Measurements from ENCODE around the gene EEPD1. TPM values are rescaled to one million over a fixed set of nuclear protein-coding genes. Genes with fewer than 3 reads are reported as not detected.

EEPD1 gene
- total RNA-seq, 1 donor from 2014 or later: 0.61 TPM

DNA sequence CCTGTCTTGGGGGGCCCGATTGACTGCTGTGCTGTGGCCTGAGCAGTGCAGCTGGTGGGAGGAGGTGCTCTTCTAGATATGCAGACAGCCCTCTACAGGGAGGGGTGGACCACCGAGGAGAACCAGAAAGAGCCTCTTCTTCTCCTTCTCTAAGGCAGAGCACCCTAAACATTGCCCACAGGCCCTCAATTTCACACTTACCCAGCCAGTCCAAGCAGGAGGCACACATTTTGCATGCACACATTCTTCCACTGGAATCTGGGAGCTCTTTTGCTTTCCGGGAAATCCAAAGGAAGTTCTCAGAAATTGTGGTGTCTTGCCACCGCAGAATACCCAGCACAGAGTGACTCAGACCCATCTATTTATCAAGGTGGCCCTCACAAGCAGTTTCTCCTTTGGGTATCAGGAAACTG is 45.8 kb downstream of the EEPD1 start:
- Mint-ChIP-seq H3K36me3 (ENCODE audit: low read depth) (no peaks in the 10 kb centered on the region), H3K4me1 (peaks cover 14% of the 10 kb centered on the region), H3K27ac (no peak overlapping the region), H3K4me3 (no peak overlapping the region), H3K9me3 (no peaks in the 10 kb centered on the region), H3K27me3 (peaks cover 2% of the 10 kb centered on the region)
- DNase-seq: no peak
- intact Hi-C loops (cut with micrococcal nuclease): no loop called here

DNA sequence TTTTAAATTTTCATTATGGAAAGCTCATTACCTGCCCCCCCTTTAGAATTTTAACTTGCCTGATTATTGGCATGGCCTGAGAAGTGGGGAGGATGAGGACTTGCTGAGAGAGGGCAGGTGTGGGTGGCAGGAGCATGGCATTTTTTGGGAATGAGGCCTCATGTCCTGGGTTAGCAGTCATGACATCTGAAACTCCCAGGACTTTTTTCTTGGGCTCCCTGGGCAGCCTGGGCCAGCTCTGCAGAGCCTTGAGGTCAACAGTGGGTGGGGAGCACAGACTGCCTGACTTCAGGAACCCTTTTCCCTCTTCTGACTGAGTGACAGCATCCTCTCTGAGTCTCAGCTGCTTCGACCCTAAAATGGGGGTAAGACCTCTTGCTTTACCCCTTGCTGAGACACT is 46.3 kb downstream of the EEPD1 start:
- no peak overlapping the region for H3K4me3 Mint-ChIP-seq
- peaks cover 14% of the 10 kb centered on the region for H3K4me1 Mint-ChIP-seq
- intact Hi-C loops (cut with micrococcal nuclease): no loop called here
- peaks cover 2% of the 10 kb centered on the region for H3K27me3 Mint-ChIP-seq
- no peak for DNase-seq
- no peaks in the 10 kb centered on the region for H3K36me3 Mint-ChIP-seq (ENCODE audit: low read depth)
- no peaks in the 10 kb centered on the region for H3K9me3 Mint-ChIP-seq
- no peak overlapping the region for H3K27ac Mint-ChIP-seq

DNA sequence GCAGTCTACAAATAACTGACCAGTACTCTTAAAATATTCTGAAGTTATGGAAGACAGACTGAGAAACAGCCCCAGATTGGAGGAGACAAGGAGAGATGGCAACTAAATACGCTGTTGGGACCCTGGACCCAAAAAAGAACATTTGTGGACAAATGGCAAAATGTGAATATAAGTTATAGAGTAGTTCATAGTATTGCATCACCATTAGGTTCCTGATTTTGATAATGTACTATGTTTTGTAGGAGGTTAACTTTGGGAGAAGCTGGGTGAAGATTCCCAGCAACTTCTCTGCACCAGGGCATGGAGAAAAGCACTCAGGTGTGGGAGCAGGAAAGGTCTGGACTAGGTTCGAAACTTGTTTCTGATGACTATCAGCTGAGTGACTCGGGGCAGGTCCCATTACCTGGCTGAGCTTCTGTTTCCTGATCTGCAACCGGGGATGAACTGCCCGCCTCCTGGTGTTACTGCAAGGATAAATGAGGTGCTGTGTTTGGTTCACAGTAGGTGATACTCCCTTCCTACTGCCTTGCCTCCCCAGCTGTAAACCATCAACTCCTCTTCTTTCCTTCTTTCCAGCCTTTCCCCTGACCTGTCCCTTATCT is 48.2 kb downstream of the EEPD1 start:
- no peak overlapping the region for H3K4me3 Mint-ChIP-seq

DNA sequence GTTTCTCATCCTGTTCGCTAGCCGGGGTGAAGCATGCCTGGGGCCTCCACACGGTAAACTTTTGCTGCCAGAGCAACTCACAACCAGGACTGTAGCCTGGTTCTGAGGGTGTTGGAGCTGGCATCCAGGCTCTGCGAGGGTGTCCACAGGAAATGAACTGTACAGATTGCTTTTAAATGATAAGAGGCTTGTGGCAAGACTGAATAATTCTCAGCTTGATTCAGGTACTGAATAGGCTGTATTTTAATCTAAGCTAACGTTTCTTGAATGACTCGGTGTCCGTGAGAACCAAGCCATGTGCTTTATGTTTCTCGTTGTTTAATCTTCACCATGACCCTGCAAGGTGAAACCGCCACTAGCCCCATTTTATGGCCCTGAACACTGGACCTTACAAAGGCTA is 49.3 kb downstream of the EEPD1 start:
- no peak for DNase-seq
- no peaks in the 10 kb centered on the region for H3K36me3 Mint-ChIP-seq (ENCODE audit: low read depth)
- intact Hi-C loops (cut with micrococcal nuclease): no loop called here
- H3K4me3 Mint-ChIP-seq: no peak overlapping the region
- H3K27ac Mint-ChIP-seq: no peak overlapping the region
- H3K4me1 Mint-ChIP-seq: peaks cover 15% of the 10 kb centered on the region
- H3K27me3 Mint-ChIP-seq: peaks cover 2% of the 10 kb centered on the region
- no peaks in the 10 kb centered on the region for H3K9me3 Mint-ChIP-seq

More for the DNA sequence above, 48.2 kb downstream of the EEPD1 start:
- no peaks in the 10 kb centered on the region for H3K36me3 Mint-ChIP-seq (ENCODE audit: low read depth)
- H3K27ac Mint-ChIP-seq: no peak overlapping the region
- DNase-seq: no peak
- intact Hi-C loops (cut with micrococcal nuclease): no loop called here
- peaks cover 14% of the 10 kb centered on the region for H3K4me1 Mint-ChIP-seq
- H3K27me3 Mint-ChIP-seq: peaks cover 2% of the 10 kb centered on the region
- H3K9me3 Mint-ChIP-seq: no peaks in the 10 kb centered on the region

DNA sequence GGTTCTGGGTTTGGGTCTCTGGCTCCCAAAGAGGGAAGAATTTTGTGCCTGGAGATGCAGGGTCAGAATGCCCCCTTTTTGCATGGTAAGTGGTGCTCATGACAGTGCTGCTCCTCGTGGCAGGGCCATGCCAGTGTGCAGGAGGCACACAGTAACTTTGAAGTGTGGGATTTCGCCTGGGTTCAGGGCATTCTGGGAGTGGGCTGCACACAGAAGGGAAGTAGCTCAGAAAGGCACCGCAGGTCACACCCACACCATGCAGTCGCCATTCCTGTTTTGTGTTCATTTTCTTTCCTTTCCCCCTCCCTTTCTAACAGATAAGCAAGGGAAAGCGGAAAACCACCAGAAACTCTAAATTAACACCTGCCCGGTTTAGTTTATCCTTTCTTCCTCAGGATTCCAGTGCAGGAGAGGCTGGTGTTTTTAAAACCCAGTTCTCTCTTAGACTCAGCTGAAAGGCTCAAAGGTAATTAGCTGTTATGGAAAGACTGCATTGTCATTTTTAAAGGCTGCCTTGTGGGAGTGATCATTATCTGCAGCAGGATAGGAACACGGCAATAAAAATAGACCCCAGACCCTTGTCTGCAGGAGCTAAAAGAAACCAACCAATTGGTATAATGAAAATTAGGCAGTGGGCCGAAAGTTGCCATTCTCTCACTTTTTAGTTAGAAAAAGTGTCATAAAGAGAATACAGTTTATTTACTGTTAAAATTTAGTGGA is 50.2 kb downstream of the EEPD1 start:
- no peak overlapping the region for H3K4me3 Mint-ChIP-seq
- DNase-seq: no peak
- peaks cover 21% of the 10 kb centered on the region for H3K4me1 Mint-ChIP-seq
- H3K9me3 Mint-ChIP-seq: no peaks in the 10 kb centered on the region
- intact Hi-C loops (cut with micrococcal nuclease): no loop called here
- H3K27me3 Mint-ChIP-seq: peaks cover 2% of the 10 kb centered on the region
- H3K36me3 Mint-ChIP-seq (ENCODE audit: low read depth): no peaks in the 10 kb centered on the region
- H3K27ac Mint-ChIP-seq: no peak overlapping the region

DNA sequence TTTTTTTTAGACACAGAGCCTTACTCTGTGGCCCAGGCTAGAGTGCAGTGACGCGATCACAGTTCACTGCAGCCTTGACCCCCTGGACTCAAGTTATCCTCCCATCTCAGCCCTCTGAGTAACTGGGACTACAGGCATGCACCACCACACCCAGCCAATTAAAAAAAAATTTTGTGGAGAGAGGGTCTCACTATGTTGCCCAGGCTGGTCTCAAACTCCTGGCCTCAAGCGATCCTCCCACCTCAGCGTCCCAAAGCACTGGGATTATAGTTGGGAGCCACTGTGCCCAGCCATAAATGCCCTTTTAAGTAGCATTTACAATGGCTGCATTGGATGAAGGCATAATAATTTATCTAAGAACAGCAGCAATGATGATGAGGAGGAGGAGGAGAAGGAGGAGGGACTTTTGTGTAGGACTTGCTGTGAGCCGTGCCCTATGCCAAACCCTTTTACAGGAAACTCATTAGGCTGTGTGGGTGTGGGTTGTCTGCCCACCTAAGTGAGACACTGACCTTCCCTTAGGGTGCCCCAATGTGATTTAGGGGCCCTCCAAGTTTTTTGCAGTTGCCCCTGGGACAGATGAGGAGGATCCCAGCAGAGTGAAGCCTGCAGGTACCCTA is 51.1 kb downstream of the EEPD1 start:
- intact Hi-C loops (cut with micrococcal nuclease): no loop called here
- H3K27ac Mint-ChIP-seq: no peak overlapping the region
- H3K9me3 Mint-ChIP-seq: no peaks in the 10 kb centered on the region
- H3K27me3 Mint-ChIP-seq: peaks cover 2% of the 10 kb centered on the region
- no peak for DNase-seq
- no peaks in the 10 kb centered on the region for H3K36me3 Mint-ChIP-seq (ENCODE audit: low read depth)
- no peak overlapping the region for H3K4me3 Mint-ChIP-seq
- peaks cover 18% of the 10 kb centered on the region for H3K4me1 Mint-ChIP-seq

DNA sequence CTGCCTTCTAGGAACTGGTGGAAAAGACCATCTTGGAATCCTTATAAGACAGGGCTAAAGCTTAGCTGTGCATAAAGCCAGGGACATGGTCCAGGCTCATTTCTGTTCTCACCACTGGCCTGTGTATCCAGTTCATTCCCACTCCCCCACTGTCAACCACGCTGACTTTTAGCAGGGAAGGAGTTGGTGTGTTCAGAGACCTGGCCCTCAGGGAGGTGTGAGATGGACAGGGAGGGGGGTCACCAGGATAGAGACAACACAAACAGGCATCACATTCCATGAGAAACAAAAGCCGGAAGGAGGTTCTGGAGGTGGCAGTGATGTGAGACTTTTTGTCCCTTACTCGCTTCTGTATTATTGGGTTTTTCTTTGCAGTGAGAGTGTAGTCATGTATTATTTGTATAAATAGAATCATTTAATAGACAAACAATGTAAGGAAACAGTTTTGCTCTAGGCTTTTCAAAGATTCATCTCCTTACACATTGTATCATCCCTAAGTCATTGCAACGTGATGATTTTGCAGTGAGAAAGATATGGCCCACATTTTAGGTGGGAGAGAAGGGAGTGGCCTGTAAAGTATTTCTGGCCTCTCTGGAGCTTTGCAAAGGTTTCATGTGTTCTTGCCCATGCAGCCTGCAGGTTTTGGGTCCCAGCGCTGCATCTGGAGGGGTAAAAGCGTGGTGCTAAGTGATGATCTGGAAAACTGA is 52.0 kb downstream of the EEPD1 start:
- H3K27ac Mint-ChIP-seq: no peak overlapping the region
- no peaks in the 10 kb centered on the region for H3K9me3 Mint-ChIP-seq
- no peak overlapping the region for H3K4me3 Mint-ChIP-seq
- peaks cover 20% of the 10 kb centered on the region for H3K4me1 Mint-ChIP-seq
- peaks cover 2% of the 10 kb centered on the region for H3K27me3 Mint-ChIP-seq
- no peaks in the 10 kb centered on the region for H3K36me3 Mint-ChIP-seq (ENCODE audit: low read depth)
- intact Hi-C loops (cut with micrococcal nuclease): no loop called here
- DNase-seq: no peak

DNA sequence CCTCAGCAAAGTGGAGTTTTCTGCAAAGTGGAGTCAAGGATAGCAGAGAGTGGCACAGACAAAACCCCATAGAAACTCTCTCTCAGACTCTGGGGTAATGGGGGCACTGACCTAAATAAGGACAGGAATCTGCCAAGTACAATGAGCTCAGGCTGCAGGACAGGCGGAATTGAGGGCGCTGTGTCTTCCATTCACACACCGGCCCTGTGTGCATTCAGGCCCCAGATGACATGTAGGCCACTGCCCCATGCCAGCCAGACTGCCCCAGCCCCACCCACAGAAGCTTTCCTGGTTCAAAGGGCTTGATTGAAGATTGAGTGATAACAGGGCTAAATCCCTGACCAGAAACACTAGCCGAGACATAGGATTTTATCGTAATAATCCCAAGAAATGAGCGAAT is 52.7 kb downstream of the EEPD1 start:
- intact Hi-C loops (cut with micrococcal nuclease): no loop called here
- H3K27ac Mint-ChIP-seq: no peak overlapping the region
- no peak overlapping the region for H3K4me3 Mint-ChIP-seq
- peaks cover 2% of the 10 kb centered on the region for H3K27me3 Mint-ChIP-seq
- no peaks in the 10 kb centered on the region for H3K36me3 Mint-ChIP-seq (ENCODE audit: low read depth)
- H3K4me1 Mint-ChIP-seq: peaks cover 20% of the 10 kb centered on the region
- H3K9me3 Mint-ChIP-seq: no peaks in the 10 kb centered on the region
- no peak for DNase-seq

DNA sequence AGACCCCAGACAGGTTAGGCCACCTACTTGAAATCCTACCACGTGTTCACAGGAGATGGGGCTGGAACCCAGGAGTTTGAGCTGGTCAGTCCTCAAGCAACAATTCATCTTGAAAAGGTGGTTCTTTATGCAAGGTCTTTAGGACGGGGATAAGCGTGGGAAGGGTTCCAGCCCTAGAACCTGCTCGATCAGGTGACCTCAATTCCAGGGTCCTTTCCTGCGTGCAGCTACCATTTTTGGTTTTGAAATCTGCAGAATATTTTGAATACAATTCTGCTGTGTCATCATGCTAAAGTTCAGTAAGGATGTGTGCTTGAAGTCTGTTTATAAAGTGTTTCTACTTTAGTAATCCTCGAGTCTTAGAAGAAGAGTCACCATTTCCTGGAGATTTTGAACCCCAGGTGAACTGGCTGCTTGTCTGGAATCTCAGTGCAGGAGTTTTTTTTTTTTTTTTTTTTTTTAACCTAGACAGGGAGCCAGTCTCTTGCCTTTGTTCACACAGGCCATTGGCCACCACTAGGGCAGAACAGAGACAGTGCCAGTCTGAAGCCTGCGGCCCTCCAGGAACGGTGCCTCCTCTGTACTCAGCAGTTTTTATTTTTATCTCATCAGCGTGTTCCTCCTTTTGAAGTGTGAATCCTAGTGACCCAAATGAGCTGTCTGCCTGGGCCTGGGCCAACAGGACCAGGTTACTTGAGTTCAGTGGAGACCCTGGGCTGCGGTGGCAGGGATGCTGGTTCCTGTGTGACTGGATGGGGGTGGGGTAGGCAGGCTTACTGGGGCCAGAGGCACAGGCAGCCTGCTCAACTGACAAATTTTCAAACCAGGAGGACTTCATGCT is 54.6 kb downstream of the EEPD1 start:
- no peak overlapping the region for H3K4me3 Mint-ChIP-seq
- H3K36me3 Mint-ChIP-seq (ENCODE audit: low read depth): no peaks in the 10 kb centered on the region
- H3K27me3 Mint-ChIP-seq: peaks cover 2% of the 10 kb centered on the region
- no peak overlapping the region for H3K27ac Mint-ChIP-seq
- no peaks in the 10 kb centered on the region for H3K9me3 Mint-ChIP-seq
- no peak for DNase-seq
- intact Hi-C loops (cut with micrococcal nuclease): no loop called here
- peaks cover 20% of the 10 kb centered on the region for H3K4me1 Mint-ChIP-seq

DNA sequence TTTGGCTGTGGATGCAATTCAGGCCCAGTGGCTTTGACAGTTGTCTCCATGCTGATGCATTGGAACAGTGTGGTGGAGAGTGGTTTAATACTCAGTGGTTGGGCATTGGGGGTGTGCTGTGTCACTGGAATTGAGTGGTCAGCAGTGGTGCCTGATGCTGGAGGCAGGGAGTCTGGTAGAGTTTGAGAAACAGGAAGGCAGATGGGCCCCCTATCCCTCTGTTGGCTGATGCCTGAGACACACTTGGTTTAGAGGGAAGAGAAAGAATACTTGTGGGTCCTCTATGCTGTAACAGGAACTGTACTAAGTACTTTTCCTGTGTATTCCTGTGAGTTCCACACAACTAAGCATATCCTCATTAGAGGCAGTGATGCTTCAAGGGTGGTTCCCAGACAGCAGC is 55.4 kb downstream of the EEPD1 start:
- H3K27me3 Mint-ChIP-seq: peaks cover 2% of the 10 kb centered on the region
- no peaks in the 10 kb centered on the region for H3K36me3 Mint-ChIP-seq (ENCODE audit: low read depth)
- intact Hi-C loops (cut with micrococcal nuclease): no loop called here
- no peak overlapping the region for H3K4me3 Mint-ChIP-seq
- DNase-seq: no peak
- peaks cover 18% of the 10 kb centered on the region for H3K4me1 Mint-ChIP-seq
- H3K9me3 Mint-ChIP-seq: no peaks in the 10 kb centered on the region
- H3K27ac Mint-ChIP-seq: no peak overlapping the region

DNA sequence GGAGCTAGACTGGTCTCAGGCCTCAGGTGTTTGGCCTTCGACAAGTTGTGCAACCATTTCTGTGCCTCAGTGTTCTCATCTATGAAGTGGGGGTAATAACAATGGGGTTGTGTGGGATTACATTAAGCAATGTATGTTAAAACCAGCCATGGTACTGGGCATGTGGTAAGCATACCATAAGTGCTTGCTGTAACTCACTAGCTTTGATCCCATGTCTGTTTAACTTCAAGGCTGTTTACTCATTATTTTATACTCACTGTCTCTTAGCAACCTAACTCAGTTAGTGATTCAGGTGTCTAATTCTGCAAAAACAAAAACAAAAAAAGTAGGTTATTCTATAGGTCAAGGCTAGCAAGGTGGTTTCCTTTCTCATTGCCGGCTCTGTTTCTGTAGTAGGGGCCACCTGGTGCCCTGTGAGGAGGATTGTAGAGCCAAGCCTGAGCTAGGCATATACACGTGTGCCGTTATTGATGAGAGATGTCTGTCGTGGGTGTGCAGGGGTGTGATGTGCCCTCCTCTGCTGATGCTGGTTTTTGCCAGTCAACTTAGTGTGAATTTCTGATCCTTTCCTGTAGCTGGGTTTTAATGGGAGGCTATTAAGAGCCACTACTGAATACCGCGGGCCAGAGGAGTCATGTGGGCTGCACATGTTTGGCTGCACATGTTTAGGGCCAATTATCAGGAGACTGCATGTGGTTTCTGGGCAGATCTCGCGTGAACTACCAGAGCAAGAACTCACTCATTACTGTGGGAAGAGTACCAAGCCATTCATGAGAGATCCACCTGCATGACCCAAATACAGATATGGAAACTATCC is 56.2 kb downstream of the EEPD1 start:
- Mint-ChIP-seq H3K4me1 (peaks cover 15% of the 10 kb centered on the region), H3K27me3 (peaks cover 2% of the 10 kb centered on the region), H3K27ac (no peak overlapping the region), H3K9me3 (no peaks in the 10 kb centered on the region), H3K36me3 (ENCODE audit: low read depth) (no peaks in the 10 kb centered on the region), H3K4me3 (no peak overlapping the region)
- DNase-seq: no peak
- intact Hi-C loops (cut with micrococcal nuclease): no loop called here

DNA sequence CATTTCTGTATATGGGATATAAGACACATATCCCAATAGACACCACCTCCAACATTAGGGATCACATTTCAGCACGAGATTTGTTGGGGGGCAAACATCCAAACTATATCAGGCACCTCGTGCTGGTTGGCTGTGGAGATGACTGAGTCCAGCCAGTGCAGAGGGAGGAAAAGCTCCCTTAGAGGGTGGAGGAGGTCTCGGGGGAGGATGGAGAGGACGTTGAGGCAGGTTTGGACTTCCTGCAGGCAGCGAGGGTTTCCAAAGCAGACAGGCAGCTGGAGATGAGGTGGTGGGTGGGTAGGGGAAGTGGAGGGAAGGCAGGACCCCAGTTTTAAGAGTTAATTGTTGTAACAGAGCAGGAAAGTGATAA is 56.7 kb downstream of the EEPD1 start:
- intact Hi-C loops (cut with micrococcal nuclease): no loop called here
- Mint-ChIP-seq H3K4me3 (no peak overlapping the region), H3K27me3 (peaks cover 2% of the 10 kb centered on the region), H3K9me3 (no peaks in the 10 kb centered on the region), H3K36me3 (ENCODE audit: low read depth) (no peaks in the 10 kb centered on the region), H3K4me1 (peaks cover 15% of the 10 kb centered on the region), H3K27ac (no peak overlapping the region)
- DNase-seq: no peak

Measured in activated CD4-positive, alpha-beta T cell treated with anti-CD3 and anti-CD28 coated beads, Interleukin-2, amount 10 ng/mL, durations not matched to agents 24 days and 14 days (primary cell).